Choroid plexus epithelial cell (primary cell): ENCODE data around the gene S1PR2.
A peak's percentile ranks its signal among the peaks of the same experiment; 100 is the strongest.

ENCODE experiments used
- DNase-seq: peaks from one replicate; pipeline ENCODE4 v3.0.0-alpha.2; 2010; ENCODE audit warnings: low read depth
- H3K4me3 ChIP-seq: 2 replicates; pipeline ENCODE4 v1.5.1; 2011; ENCODE audit warnings: low read depth, mild to moderate bottlenecking, control low read depth, low read length, moderate library complexity
- TF ChIP-seq, protein P1 (sequence below): conservative IDR thresholded peaks from 2 replicates; pipeline ENCODE4 v1.5.1; 2011; ENCODE audit warnings: low read depth, mild to moderate bottlenecking, control low read depth, inconsistent platforms, low read length, moderate library complexity

Gene S1PR2

DNA sequence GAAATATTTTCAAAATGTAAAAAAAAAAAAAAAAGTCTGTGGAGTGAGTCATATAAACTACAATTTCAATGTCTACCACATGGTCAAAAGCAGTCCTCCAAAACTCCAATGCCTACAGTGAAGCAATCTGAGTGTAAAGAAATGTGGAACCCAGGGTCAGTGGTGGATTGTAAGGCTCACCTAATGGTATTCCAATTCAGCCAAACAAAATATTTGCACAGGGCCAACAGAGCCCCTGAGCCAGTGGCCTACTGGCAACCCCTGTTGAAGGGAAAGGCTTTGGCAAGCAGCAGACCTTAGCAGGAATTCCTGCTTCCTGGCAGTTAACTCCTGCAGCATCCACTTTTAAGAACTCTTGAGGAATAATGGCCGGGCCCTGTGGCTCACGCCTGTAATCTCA lies 39.8 kb downstream of the S1PR2 start:
- TF ChIP-seq, protein P1, sequence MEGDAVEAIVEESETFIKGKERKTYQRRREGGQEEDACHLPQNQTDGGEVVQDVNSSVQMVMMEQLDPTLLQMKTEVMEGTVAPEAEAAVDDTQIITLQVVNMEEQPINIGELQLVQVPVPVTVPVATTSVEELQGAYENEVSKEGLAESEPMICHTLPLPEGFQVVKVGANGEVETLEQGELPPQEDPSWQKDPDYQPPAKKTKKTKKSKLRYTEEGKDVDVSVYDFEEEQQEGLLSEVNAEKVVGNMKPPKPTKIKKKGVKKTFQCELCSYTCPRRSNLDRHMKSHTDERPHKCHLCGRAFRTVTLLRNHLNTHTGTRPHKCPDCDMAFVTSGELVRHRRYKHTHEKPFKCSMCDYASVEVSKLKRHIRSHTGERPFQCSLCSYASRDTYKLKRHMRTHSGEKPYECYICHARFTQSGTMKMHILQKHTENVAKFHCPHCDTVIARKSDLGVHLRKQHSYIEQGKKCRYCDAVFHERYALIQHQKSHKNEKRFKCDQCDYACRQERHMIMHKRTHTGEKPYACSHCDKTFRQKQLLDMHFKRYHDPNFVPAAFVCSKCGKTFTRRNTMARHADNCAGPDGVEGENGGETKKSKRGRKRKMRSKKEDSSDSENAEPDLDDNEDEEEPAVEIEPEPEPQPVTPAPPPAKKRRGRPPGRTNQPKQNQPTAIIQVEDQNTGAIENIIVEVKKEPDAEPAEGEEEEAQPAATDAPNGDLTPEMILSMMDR, result no peak
- peak; percentile 87 for DNase-seq
- H3K4me3 ChIP-seq, result no peak overlapping the region

DNA sequence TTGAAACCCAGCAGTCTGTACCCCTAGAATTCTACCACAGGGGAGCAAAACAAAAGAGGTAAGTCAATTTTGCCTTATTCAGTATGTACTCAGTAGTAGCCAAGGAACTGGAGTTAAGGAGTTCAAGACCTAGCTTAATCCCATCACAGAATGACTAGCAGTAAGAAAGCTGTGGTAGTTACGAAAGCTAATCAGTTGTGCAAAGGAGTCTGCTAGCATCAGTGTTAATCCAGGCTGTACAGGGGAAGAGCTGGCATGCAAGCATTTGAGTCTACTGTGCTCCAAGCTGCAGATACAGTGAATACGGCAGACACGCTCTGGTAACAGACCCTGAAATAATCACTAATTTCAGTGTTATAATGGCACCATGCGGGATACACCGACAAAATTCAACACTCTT lies 41.1 kb downstream of the S1PR2 start:
- DNase-seq, result no peak
- H3K4me3 ChIP-seq, result no peak overlapping the region
- TF ChIP-seq, protein P1, result no peak

DNA sequence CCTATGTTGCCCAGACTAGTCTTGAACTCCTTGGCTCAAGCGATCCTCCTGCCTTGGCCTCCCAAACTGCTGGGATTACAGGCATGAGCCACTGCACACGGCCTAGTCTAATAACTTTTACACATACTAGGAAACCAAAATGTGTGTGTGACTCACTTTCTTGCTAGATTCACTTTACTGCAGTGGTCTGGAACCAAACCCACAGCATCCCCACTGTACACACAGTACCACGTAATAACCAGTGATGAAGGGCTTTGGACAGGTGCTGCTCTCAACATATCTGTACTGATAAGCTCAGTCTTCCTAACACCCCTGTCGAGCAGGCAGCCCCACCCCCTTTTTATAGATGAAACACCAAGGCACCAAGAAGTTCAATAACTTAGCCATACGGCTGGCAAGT lies 41.5 kb downstream of the S1PR2 start:
- DNase-seq, result no peak
- no peak overlapping the region for H3K4me3 ChIP-seq
- TF ChIP-seq, protein P1, result no peak

DNA sequence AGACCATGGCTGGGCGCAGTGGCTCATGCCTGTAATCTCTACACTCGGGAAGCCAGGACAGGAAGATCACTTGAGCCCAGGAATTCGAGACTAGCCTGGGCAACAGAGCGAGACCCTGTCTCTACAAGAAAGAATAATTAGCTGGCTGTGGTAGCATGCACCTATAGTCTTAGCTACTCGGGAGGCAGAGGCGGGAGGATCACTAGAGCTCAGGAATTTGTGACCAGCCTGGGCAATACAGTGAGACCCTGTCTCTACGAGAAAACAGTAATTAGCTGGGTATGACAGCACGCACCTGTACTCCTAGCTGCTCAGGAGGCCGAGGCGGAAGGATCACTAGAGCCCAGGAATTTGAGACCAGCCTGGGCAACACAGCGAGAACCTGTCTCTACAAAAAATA lies 43.8 kb downstream of the S1PR2 start:
- no peak for DNase-seq
- no peak overlapping the region for H3K4me3 ChIP-seq
- TF ChIP-seq, protein P1, result no peak

DNA sequence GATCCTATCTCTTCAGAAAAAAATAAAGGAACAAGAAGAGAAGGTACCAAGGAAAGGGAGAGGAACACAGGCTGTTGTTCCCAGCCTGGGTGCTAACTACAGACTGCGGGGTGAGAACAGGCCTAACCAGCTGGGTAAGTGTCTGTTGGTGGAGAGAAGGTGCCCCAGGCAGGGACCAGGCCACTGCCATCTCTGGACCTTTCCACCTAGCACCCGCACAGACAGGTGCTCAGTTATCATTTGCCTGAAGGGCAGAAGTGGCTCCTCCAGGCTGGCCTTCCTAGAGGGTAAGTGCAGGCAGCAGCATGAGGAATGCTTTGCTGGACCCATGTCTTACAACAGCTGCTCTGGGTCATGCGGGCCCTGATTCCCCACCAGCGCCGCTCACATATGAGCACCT lies 46.5 kb downstream of the S1PR2 start:
- H3K4me3 ChIP-seq, result no peak overlapping the region
- DNase-seq, result no peak
- TF ChIP-seq, protein P1, result no peak

DNA sequence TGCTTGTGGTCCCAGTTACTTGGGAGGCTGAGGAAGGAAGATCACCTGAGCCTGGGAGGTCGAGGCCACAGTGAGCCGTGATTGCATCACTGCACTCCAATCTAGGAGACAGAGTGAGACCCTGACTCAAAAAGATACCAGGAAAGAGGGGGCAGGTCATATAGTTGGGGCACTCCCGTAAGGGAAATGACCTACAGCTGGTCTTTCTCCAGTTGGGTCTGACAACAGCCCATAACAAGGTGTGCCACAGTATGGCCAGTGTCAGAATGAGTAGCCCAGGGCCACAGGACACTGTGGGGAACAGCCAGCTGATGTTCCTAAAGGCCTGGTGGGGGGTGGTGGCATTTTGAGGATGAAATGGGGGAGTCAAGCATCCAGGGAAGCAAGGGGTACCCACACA lies 47.2 kb downstream of the S1PR2 start:
- H3K4me3 ChIP-seq, result no peak overlapping the region
- TF ChIP-seq, protein P1, result no peak
- DNase-seq, result no peak

DNA sequence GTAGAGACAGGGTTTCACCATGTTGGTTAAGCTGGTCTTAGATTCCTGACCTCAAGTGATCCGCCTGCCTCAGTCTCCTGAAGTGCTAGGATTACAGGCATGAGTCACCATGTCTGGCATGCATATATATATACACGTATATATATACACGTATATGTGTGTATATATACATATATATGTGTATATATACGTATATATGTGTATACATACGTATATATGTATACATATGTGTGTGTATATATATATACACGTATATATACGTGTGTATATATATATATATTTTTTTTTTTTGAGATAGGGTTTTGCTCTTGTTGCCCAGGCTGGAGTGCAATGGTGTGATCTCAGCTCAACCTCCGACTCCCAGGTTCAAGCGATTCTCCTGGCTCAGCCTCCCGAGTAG lies 48.3 kb downstream of the S1PR2 start:
- no peak for DNase-seq
- no peak overlapping the region for H3K4me3 ChIP-seq
- TF ChIP-seq, protein P1, result no peak
